Keratinocyte (primary cell): ENCODE results near the gene SLC6A15. TPM values are rescaled to one million over a fixed set of nuclear protein-coding genes. Genes with fewer than 3 reads are reported as not detected.

Experiments used
- DNase-seq: peaks from one replicate; pipeline ENCODE4 v3.0.0-alpha.2; 2011; ENCODE audit warnings: low read depth, missing footprints, low spot score
- FAIRE-seq: peaks from 2 replicates; lab custom pipeline; 2011; peaks lifted over from hg19 to GRCh38; lab: Jason Lieb, UNC
- H2AFZ ChIP-seq: 2 replicates; pipeline ENCODE4 v1.6.0; 2012; ENCODE audit warnings: low read length, control low read depth, inconsistent platforms; ENCODE audit not compliant: control insufficient read depth
- H3K27ac ChIP-seq: 2 replicates; pipeline ENCODE4 v1.5.1; 2011; ENCODE audit warnings: low read length; ENCODE audit not compliant: control insufficient read depth, insufficient read depth
- H3K27me3 ChIP-seq: 3 replicates; pipeline ENCODE4 v1.6.0; 2011; ENCODE audit warnings: low read length; ENCODE audit not compliant: control insufficient read depth, insufficient read depth; ENCODE audit errors: extremely low read depth
- H3K36me3 ChIP-seq, 2 experiments: 2 replicates in 1 of 2; 3 replicates in 1 of 2; pipeline ENCODE4 v1.5.1; 2011; ENCODE audit warnings: low read length in 2 of 2, mild to moderate bottlenecking in 1 of 2; ENCODE audit not compliant: control insufficient read depth in 2 of 2, insufficient read depth in 2 of 2; ENCODE audit errors: extremely low read depth in 1 of 2
- H3K4me1 ChIP-seq: 3 replicates; pipeline ENCODE4 v1.5.1; 2011; ENCODE audit warnings: low read length; ENCODE audit not compliant: control insufficient read depth, insufficient read depth; ENCODE audit errors: extremely low read depth
- H3K4me2 ChIP-seq: 3 replicates; pipeline ENCODE4 v1.6.0; 2011; ENCODE audit warnings: low read depth, low read length; ENCODE audit not compliant: control insufficient read depth, insufficient read depth; ENCODE audit errors: extremely low read depth
- H3K4me3 ChIP-seq, 3 experiments: fragments of 200-600 bp in 1 of 3; sonication (generic) in 1 of 3; 2 replicates in 2 of 3; 3 replicates in 1 of 3; pipeline ENCODE4 v1.5.1; 2011 to 2016; ENCODE audit warnings: low read length in 3 of 3, mild to moderate bottlenecking in 3 of 3, control low read depth in 2 of 3, inconsistent platforms in 1 of 3, low read depth in 1 of 3, mixed read lengths in 1 of 3, mixed run types in 1 of 3, moderate library complexity in 1 of 3; ENCODE audit not compliant: control insufficient read depth in 2 of 3, insufficient read depth in 2 of 3; ENCODE audit errors: extremely low read depth in 1 of 3
- H3K79me2 ChIP-seq: 2 replicates; pipeline ENCODE4 v1.6.0; 2012; ENCODE audit warnings: low read length; ENCODE audit not compliant: control insufficient read depth, insufficient read depth
- H3K9ac ChIP-seq: 3 replicates; pipeline ENCODE4 v1.6.0; 2011; ENCODE audit warnings: low read length; ENCODE audit not compliant: control insufficient read depth, insufficient read depth; ENCODE audit errors: extremely low read depth
- H3K9me1 ChIP-seq: 3 replicates; pipeline ENCODE4 v1.6.0; 2011; ENCODE audit warnings: low read length; ENCODE audit not compliant: control insufficient read depth, insufficient read depth; ENCODE audit errors: extremely low read depth
- H3K9me3 ChIP-seq: 2 replicates; pipeline ENCODE4 v1.5.1; 2012; ENCODE audit warnings: low read depth, low read length; ENCODE audit not compliant: control insufficient read depth
- H4K20me1 ChIP-seq: 3 replicates; pipeline ENCODE4 v1.6.0; 2011; ENCODE audit warnings: low read length; ENCODE audit not compliant: control insufficient read depth, insufficient read depth; ENCODE audit errors: extremely low read depth
- EZH2 ChIP-seq: IDR thresholded peaks from one replicate; pipeline ENCODE4 v1.6.1; 2012; ENCODE audit warnings: inconsistent platforms, mild to moderate bottlenecking, low read length, moderate library complexity
- dilution Hi-C: fragments of 300-500 bp; cut with MboI; formaldehyde crosslinking; loops from one replicate; pipeline ENCODE4 v1.7.0; 2020; ENCODE audit warnings: low sequenced_read_pairs; ENCODE audit not compliant: extremely low pct_ligation_motif_present
- polyA plus RNA-seq, 5 experiments: library from polyadenylated mRNA; depleted of rRNA in 3 of 5; stranded (reverse) in 3 of 5; stranded (forward) in 1 of 5; unstranded in 1 of 5; fragments of >200 nt; gene quantifications; 1 replicate in 1 of 5; 2 replicates in 3 of 5; 3 replicates in 1 of 5; pipeline versions ENCODE4 v1.2.1 to v1.2.3, GENCODE V29; 2011 to 2012; ENCODE audit warnings: missing spikeins in 2 of 5, low read depth in 1 of 5, low replicate concordance in 1 of 5
- TF ChIP-seq, protein P1 (sequence below), 3 experiments: IDR thresholded peaks in 1 of 3; conservative IDR thresholded peaks in 1 of 3; optimal IDR thresholded peaks in 1 of 3; 2 replicates in 2 of 3; 3 replicates in 1 of 3; pipeline versions ENCODE3 to v1.5.1; 2011; ENCODE audit warnings: low read length in 3 of 3, mild to moderate bottlenecking in 3 of 3, moderate library complexity in 2 of 3, control low read depth in 1 of 3, inconsistent platforms in 1 of 3; ENCODE audit not compliant: insufficient read depth in 2 of 3; ENCODE audit errors: extremely low read depth in 1 of 3

The SLC6A15 gene
- polyA plus RNA-seq, 1 donor (not counting 4 experiments of a cell fraction or from before 2014, with no cell fraction given), result 18.9 TPM

DNA sequence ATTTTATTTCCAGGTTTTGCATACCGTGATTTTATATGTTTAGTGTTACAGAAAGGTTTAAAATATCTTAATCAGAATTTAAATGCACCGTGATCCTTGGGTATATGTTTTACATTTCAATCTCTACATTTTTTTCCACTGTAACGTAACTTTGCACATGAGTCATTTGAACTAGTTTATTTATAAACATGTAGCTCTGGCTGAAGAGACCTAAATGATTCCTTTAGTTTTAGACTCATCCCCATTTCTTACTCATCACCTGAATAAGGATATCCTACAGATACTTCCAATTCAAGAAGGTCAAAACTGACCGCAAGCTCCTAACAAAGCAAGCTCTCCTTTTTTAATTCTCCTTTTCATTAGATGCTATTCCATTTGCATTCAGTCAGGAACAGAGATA lies 42.7 kb upstream of the SLC6A15 start:
- Histone ChIP-seq H3K27ac (no peak overlapping the region), H3K4me2 (no peak overlapping the region), H3K27me3 (no peaks in the 10 kb centered on the region), H4K20me1 (no peaks in the 10 kb centered on the region), H3K79me2 (no peaks in the 10 kb centered on the region), H3K9me3 (no peaks in the 10 kb centered on the region), H3K9ac (no peak overlapping the region), H3K36me3 (no peaks in the 10 kb centered on the region), H3K9me1 (no peaks in the 10 kb centered on the region), H3K4me3 (no peak overlapping the region), H3K4me1 (no peaks in the 10 kb centered on the region), H2AFZ (no peak overlapping the region)
- TF ChIP-seq, protein P1, sequence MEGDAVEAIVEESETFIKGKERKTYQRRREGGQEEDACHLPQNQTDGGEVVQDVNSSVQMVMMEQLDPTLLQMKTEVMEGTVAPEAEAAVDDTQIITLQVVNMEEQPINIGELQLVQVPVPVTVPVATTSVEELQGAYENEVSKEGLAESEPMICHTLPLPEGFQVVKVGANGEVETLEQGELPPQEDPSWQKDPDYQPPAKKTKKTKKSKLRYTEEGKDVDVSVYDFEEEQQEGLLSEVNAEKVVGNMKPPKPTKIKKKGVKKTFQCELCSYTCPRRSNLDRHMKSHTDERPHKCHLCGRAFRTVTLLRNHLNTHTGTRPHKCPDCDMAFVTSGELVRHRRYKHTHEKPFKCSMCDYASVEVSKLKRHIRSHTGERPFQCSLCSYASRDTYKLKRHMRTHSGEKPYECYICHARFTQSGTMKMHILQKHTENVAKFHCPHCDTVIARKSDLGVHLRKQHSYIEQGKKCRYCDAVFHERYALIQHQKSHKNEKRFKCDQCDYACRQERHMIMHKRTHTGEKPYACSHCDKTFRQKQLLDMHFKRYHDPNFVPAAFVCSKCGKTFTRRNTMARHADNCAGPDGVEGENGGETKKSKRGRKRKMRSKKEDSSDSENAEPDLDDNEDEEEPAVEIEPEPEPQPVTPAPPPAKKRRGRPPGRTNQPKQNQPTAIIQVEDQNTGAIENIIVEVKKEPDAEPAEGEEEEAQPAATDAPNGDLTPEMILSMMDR (optimal IDR thresholded peaks at IDR 0.05 in 1 of 3, IDR thresholded peaks at IDR 0.05 in 1 of 3, conservative IDR thresholded peaks at IDR 0.05 in 1 of 3; ENCODE audit: extremely low read depth in 1 of 3, insufficient read depth in 2 of 3, low read length in 3 of 3), result no peak
- no peak for TF ChIP-seq EZH2
- FAIRE-seq, result no peak
- dilution Hi-C loops, result no loop called here
- DNase-seq, result no peak

DNA sequence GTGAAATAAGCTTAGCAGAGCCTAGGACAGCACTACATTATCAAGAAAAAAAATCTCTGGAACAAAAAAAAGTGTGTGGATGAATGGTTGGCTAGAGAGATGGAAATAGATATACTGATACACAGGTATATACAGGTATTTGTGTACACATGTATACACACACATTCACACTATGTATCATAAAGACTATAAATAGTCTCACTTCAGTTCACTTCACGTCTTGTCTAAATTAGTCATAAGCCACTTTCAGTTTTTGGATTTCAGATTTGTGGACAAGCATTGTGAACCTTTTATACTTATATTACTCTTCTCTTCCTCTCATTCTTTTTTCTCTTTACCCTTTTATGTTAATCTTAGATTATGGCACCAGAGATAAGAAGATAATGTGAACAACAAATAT lies 41.8 kb upstream of the SLC6A15 start:
- no peaks in the 10 kb centered on the region for H3K36me3 ChIP-seq
- no peak overlapping the region for H2AFZ ChIP-seq
- H3K27me3 ChIP-seq, result no peaks in the 10 kb centered on the region
- H3K4me2 ChIP-seq, result no peak overlapping the region
- no peak overlapping the region for H3K27ac ChIP-seq
- no peaks in the 10 kb centered on the region for H3K4me1 ChIP-seq
- DNase-seq, result no peak
- H3K9ac ChIP-seq, result no peak overlapping the region
- no peaks in the 10 kb centered on the region for H3K9me3 ChIP-seq
- dilution Hi-C loops, result no loop called here
- TF ChIP-seq, protein P1 (optimal IDR thresholded peaks at IDR 0.05 in 1 of 3, IDR thresholded peaks at IDR 0.05 in 1 of 3, conservative IDR thresholded peaks at IDR 0.05 in 1 of 3; ENCODE audit: extremely low read depth in 1 of 3, insufficient read depth in 2 of 3, low read length in 3 of 3), result no peak
- no peak for TF ChIP-seq EZH2
- FAIRE-seq, result no peak
- no peak overlapping the region for H3K4me3 ChIP-seq
- no peaks in the 10 kb centered on the region for H3K9me1 ChIP-seq
- no peaks in the 10 kb centered on the region for H4K20me1 ChIP-seq
- no peaks in the 10 kb centered on the region for H3K79me2 ChIP-seq
